Endothelial cell of umbilical vein (primary cell): ENCODE measurements around the gene NLGN1. TPM values are rescaled to one million over a fixed set of nuclear protein-coding genes. Genes with fewer than 3 reads are reported as not detected.

Experiments
- BruUV-seq: library from RNA; stranded (reverse); fragments of 400-500 nt; replicated peaks from 2 replicates; lab custom pipeline; 2021; lab: Mats Ljungman, UMichigan
- CTCF ChIA-PET: fragments of 300-600, 350-600 bp; sonication (Branson Sonifier 250); formaldehyde crosslinking; loops from one replicate; lab custom pipeline; 2021; ENCODE audit warnings: antibody characterized with exemption, inconsistent platforms; lab: Charles Lee
- POLR2A ChIA-PET: fragments of 300-600, 350-600 bp; sonication (Branson Sonifier 250); formaldehyde crosslinking; loops from one replicate; lab custom pipeline; 2021; ENCODE audit warnings: antibody characterized with exemption, inconsistent platforms; lab: Charles Lee
- DNase-seq: peaks from one replicate; pipeline ENCODE4 v3.0.0-alpha.2; 2011; ENCODE audit warnings: low read depth, low spot score
- FAIRE-seq: peaks from 2 replicates; lab custom pipeline; 2011; peaks lifted over from hg19 to GRCh38; lab: Jason Lieb, UNC
- H2AFZ ChIP-seq: 2 replicates; pipeline ENCODE4 v1.6.0; 2012; ENCODE audit warnings: low read depth, low read length, control low read depth, inconsistent platforms
- H3K27ac ChIP-seq: 2 replicates; pipeline ENCODE4 v1.5.1; 2011; ENCODE audit warnings: low read depth, mild to moderate bottlenecking, control low read depth, low read length, moderate library complexity; ENCODE audit not compliant: insufficient read depth
- H3K27me3 ChIP-seq, 2 experiments: 2 replicates each; pipeline versions ENCODE4 v1.6.0 to v1.6.1; 2011; ENCODE audit warnings: low read length in 2 of 2, mixed read lengths in 1 of 2; ENCODE audit not compliant: control insufficient read depth in 2 of 2, insufficient read depth in 2 of 2
- H3K36me3 ChIP-seq, 2 experiments: 2 replicates in 1 of 2; 3 replicates in 1 of 2; pipeline ENCODE4 v1.5.1; 2011; ENCODE audit warnings: low read length in 2 of 2, mild to moderate bottlenecking in 1 of 2, moderate library complexity in 1 of 2; ENCODE audit not compliant: control insufficient read depth in 2 of 2, insufficient read depth in 2 of 2; ENCODE audit errors: extremely low read depth in 1 of 2
- H3K4me1 ChIP-seq: 3 replicates; pipeline ENCODE4 v1.5.1; 2011; ENCODE audit warnings: mild to moderate bottlenecking, low read length; ENCODE audit not compliant: control insufficient read depth, insufficient read depth; ENCODE audit errors: extremely low read depth
- H3K4me2 ChIP-seq: 2 replicates; pipeline ENCODE4 v1.6.1; 2011; ENCODE audit warnings: low read length, control low read depth, mixed read lengths; ENCODE audit not compliant: insufficient read depth
- H3K4me3 ChIP-seq, 3 experiments: fragments of 200-600 bp in 1 of 3; sonication (generic), shearing (Covaris generic) in 1 of 3; replicated peaks in 1 of 3; 2 replicates each; pipeline ENCODE4 v1.5.1; 2011 to 2016; ENCODE audit warnings: control low read depth in 3 of 3, low read length in 3 of 3, mild to moderate bottlenecking in 2 of 3, inconsistent platforms in 1 of 3, low read depth in 1 of 3, moderate library complexity in 1 of 3; ENCODE audit not compliant: insufficient read depth in 1 of 3
- H3K79me2 ChIP-seq: 2 replicates; pipeline ENCODE4 v1.6.0; 2012; ENCODE audit warnings: low read length, inconsistent platforms; ENCODE audit not compliant: control insufficient read depth, insufficient read depth
- H3K9ac ChIP-seq: replicated peaks from 2 replicates; pipeline ENCODE3; 2011; ENCODE audit warnings: low read length, control low read depth; ENCODE audit not compliant: insufficient read depth; ENCODE audit errors: extremely low read depth
- H3K9me1 ChIP-seq: replicated peaks from 3 replicates; pipeline ENCODE4 v1.6.0; 2011; ENCODE audit warnings: mild to moderate bottlenecking, low read length; ENCODE audit not compliant: control insufficient read depth, insufficient read depth; ENCODE audit errors: extremely low read depth
- H3K9me3 ChIP-seq: replicated peaks from 2 replicates; pipeline ENCODE4 v1.5.1; 2012; ENCODE audit warnings: low read length, inconsistent platforms; ENCODE audit not compliant: control insufficient read depth, insufficient read depth
- H4K20me1 ChIP-seq: replicated peaks from 2 replicates; pipeline ENCODE3; 2011; ENCODE audit warnings: mild to moderate bottlenecking, low read length; ENCODE audit not compliant: control insufficient read depth, insufficient read depth; ENCODE audit errors: extremely low read depth
- EZH2 ChIP-seq: IDR thresholded peaks from 2 replicates; pipeline ENCODE4 v1.6.1; 2012; ENCODE audit warnings: borderline replicate concordance, low read depth, mild to moderate bottlenecking, moderate library complexity, low read length, inconsistent platforms; ENCODE audit not compliant: severe bottlenecking
- FOS ChIP-seq: IDR thresholded peaks from 2 replicates; pipeline ENCODE4 v1.6.1; 2011; ENCODE audit warnings: mild to moderate bottlenecking, low read length, moderate library complexity, borderline replicate concordance; ENCODE audit not compliant: insufficient read depth
- GATA2 ChIP-seq: IDR thresholded peaks from 2 replicates; pipeline ENCODE4 v1.7.0; 2011; ENCODE audit warnings: low read depth, mild to moderate bottlenecking, moderate library complexity, mixed read lengths, low read length; ENCODE audit not compliant: insufficient read length, insufficient read depth
- JUN ChIP-seq: IDR thresholded peaks from 2 replicates; pipeline ENCODE4 v1.6.1; 2011; ENCODE audit warnings: borderline replicate concordance, low read depth; ENCODE audit not compliant: insufficient read length, insufficient read depth
- MAX ChIP-seq: IDR thresholded peaks from 2 replicates; pipeline ENCODE4 v1.6.1; 2011; ENCODE audit not compliant: insufficient read depth, insufficient read length
- MYC ChIP-seq: IDR thresholded peaks from one replicate; pipeline ENCODE4 v1.6.1; 2011; ENCODE audit warnings: mild to moderate bottlenecking, low read depth, low read length
- POLR2A ChIP-seq: IDR thresholded peaks from 2 replicates; pipeline ENCODE4 v1.6.1; 2012; ENCODE audit warnings: low read depth, mild to moderate bottlenecking, control low read depth, low read length
- POLR2AphosphoS5 ChIP-seq: IDR thresholded peaks from 2 replicates; pipeline ENCODE4 v1.6.1; 2012; ENCODE audit warnings: low read depth, mild to moderate bottlenecking, control low read depth, low read length, moderate library complexity; ENCODE audit not compliant: insufficient read depth
- dilution Hi-C: fragments of 300-500 bp; cut with MboI; formaldehyde crosslinking; loops from one replicate; pipeline ENCODE4 v1.15.0; 2019; ENCODE audit warnings: low sequenced_read_pairs; ENCODE audit not compliant: extremely low pct_ligation_motif_present
- intact Hi-C: fragments of 100-400 bp; cut with micrococcal nuclease; formaldehyde crosslinking; loops from one replicate; pipeline ENCODE4 v1.10.0; 2022
- polyA plus RNA-seq, 4 experiments: library from polyadenylated mRNA; depleted of rRNA in 3 of 4; stranded (reverse) in 3 of 4; unstranded in 1 of 4; fragments of >200 nt; gene quantifications; 2 replicates each; pipeline versions ENCODE4 v1.2.1 to v1.2.3, GENCODE V29; 2011 to 2012; ENCODE audit warnings: missing spikeins in 1 of 4
- total RNA-seq: library from RNA; stranded (reverse); gene quantifications from 2 replicates; pipeline ENCODE4 v1.2.3, GENCODE V29; 2021
- TF ChIP-seq, protein P1 (sequence below), 2 donors: IDR thresholded peaks; 1 replicate in 1 of 2; 2 replicates in 1 of 2; pipeline ENCODE4 v1.5.1; 2011; ENCODE audit warnings: low read length in 2 of 2, mild to moderate bottlenecking in 2 of 2, moderate library complexity in 2 of 2, control low read depth in 1 of 2, inconsistent platforms in 1 of 2, low read depth in 1 of 2; ENCODE audit not compliant: insufficient read depth in 1 of 2; ENCODE audit errors: extremely low read depth in 1 of 2

The NLGN1 gene
- total and polyA plus RNA-seq, 2 donors (not counting 3 experiments of a cell fraction or from before 2014, with no cell fraction given): 7.9 to 16.3 TPM

DNA sequence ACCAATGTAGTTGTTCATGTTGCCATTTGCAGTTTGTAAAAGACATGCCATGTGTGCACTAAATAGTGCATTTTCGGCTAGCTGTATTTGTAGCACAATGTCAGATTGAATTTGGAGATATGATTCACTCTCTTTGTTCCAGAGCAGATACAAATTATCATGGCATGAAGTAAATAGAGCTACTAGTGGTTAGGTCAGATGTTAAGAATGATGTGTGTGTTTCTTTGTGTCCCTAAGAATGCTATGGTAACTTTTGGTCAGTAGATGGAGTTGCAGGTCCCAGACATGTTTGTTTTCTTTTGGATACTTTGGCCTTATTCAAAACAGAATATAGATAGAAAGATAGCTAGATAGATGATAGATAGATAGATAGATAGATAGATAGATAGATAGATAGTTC, 595.8 kb downstream of the NLGN1 start:
- no peaks in the 10 kb centered on the region for H4K20me1 ChIP-seq
- H2AFZ ChIP-seq: peak overlapping the region; percentile 52
- no TSS peak for BruUV-seq
- dilution Hi-C loops: no loop called here
- H3K9me1 ChIP-seq: no peaks in the 10 kb centered on the region
- no peaks in the 10 kb centered on the region for H3K4me1 ChIP-seq
- H3K9me3 ChIP-seq: no peaks in the 10 kb centered on the region
- no peak overlapping the region for H3K27ac ChIP-seq
- ChIA-PET CTCF (interaction anchor here (0.7 to 1.8 kb wide), 17 partner anchors 8 to 448 kb away, joined by 3 to 10 read pairs (median 4); no protein-coding TSS in a partner anchor), POLR2A (no interaction called here)
- no peaks in the 10 kb centered on the region for H3K79me2 ChIP-seq
- H3K4me2 ChIP-seq: no peak overlapping the region
- intact Hi-C loops: loop anchor here (2.0 to 5.0 kb wide), 2 partner anchors 260 to 596 kb away; partner anchors contain the start of gene NLGN1
- no peak overlapping the region for H3K9ac ChIP-seq
- TF ChIP-seq MYC: no peak
- TF ChIP-seq, protein P1, sequence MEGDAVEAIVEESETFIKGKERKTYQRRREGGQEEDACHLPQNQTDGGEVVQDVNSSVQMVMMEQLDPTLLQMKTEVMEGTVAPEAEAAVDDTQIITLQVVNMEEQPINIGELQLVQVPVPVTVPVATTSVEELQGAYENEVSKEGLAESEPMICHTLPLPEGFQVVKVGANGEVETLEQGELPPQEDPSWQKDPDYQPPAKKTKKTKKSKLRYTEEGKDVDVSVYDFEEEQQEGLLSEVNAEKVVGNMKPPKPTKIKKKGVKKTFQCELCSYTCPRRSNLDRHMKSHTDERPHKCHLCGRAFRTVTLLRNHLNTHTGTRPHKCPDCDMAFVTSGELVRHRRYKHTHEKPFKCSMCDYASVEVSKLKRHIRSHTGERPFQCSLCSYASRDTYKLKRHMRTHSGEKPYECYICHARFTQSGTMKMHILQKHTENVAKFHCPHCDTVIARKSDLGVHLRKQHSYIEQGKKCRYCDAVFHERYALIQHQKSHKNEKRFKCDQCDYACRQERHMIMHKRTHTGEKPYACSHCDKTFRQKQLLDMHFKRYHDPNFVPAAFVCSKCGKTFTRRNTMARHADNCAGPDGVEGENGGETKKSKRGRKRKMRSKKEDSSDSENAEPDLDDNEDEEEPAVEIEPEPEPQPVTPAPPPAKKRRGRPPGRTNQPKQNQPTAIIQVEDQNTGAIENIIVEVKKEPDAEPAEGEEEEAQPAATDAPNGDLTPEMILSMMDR (IDR thresholded peaks at IDR 0.05; ENCODE audit: extremely low read depth in 1 of 2, insufficient read depth in 1 of 2, low read depth in 1 of 2, low read length in 2 of 2): peak; percentile 9 to 28
- no peaks in the 10 kb centered on the region for H3K36me3 ChIP-seq
- peak; percentile 74 for DNase-seq
- FAIRE-seq: peak; percentile 66
- no peak overlapping the region for H3K4me3 ChIP-seq
- H3K27me3 ChIP-seq: no peaks in the 10 kb centered on the region

DNA sequence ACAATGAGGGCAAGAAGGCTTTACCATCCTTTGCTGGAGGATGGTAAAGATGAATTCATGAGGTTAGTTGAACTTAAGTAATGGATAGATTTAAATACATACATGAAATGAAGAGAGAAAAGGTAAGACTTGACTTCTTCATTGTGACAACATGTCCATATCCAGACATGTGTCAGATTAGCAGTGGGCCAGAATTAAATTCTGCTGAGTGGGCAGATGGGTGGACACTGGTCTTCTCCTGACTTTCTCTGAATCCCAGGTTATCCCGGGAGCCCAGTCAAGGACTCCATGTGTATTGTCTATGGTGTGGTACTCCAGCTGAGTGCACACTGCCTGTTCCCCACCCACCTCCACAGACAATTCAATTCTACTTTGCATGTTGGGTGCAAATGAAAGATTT, 603.1 kb downstream of the NLGN1 start:
- no peaks in the 10 kb centered on the region for H3K9me3 ChIP-seq

More for the DNA sequence above, 603.1 kb downstream of the NLGN1 start:
- intact Hi-C loops: no loop called here
- Histone ChIP-seq H3K9ac (no peak overlapping the region), H2AFZ (no peak overlapping the region), H3K4me3 (no peak overlapping the region), H3K27ac (no peak overlapping the region), H3K79me2 (no peaks in the 10 kb centered on the region), H4K20me1 (no peaks in the 10 kb centered on the region), H3K4me2 (no peak overlapping the region), H3K9me1 (no peaks in the 10 kb centered on the region), H3K27me3 (no peaks in the 10 kb centered on the region), H3K36me3 (no peaks in the 10 kb centered on the region), H3K4me1 (no peaks in the 10 kb centered on the region)
- ChIA-PET POLR2A (no interaction called here), CTCF (no interaction called here)
- dilution Hi-C loops: no loop called here
- DNase-seq (no peak), FAIRE-seq (no peak)
- BruUV-seq: no TSS peak
- TF ChIP-seq MYC: no peak
- TF ChIP-seq POLR2A: no peak
- TF ChIP-seq MAX: no peak
- TF ChIP-seq FOS: no peak
- no peak for TF ChIP-seq GATA2
- no peak for TF ChIP-seq POLR2AphosphoS5
- no peak for TF ChIP-seq JUN
- no peak for TF ChIP-seq EZH2
- TF ChIP-seq, protein P1 (IDR thresholded peaks at IDR 0.05; ENCODE audit: extremely low read depth in 1 of 2, insufficient read depth in 1 of 2, low read depth in 1 of 2, low read length in 2 of 2): no peak
